GM21390 (cell line): ENCODE measurements around the gene CWF19L1.
A peak's percentile ranks its signal among the peaks of the same experiment; 100 is the strongest.
"Not testable (repeated sequence)": the region's sequence is repeated elsewhere in the genome, so short reads cannot be mapped to it uniquely, and the experiment has no call there.

Experiments
- ATAC-seq: cut with Tn5 transposase; IDR thresholded peaks from one replicate; pipeline ENCODE4 v1.9.1; 2021; ENCODE audit not compliant: unreplicated experiment

Gene CWF19L1

DNA sequence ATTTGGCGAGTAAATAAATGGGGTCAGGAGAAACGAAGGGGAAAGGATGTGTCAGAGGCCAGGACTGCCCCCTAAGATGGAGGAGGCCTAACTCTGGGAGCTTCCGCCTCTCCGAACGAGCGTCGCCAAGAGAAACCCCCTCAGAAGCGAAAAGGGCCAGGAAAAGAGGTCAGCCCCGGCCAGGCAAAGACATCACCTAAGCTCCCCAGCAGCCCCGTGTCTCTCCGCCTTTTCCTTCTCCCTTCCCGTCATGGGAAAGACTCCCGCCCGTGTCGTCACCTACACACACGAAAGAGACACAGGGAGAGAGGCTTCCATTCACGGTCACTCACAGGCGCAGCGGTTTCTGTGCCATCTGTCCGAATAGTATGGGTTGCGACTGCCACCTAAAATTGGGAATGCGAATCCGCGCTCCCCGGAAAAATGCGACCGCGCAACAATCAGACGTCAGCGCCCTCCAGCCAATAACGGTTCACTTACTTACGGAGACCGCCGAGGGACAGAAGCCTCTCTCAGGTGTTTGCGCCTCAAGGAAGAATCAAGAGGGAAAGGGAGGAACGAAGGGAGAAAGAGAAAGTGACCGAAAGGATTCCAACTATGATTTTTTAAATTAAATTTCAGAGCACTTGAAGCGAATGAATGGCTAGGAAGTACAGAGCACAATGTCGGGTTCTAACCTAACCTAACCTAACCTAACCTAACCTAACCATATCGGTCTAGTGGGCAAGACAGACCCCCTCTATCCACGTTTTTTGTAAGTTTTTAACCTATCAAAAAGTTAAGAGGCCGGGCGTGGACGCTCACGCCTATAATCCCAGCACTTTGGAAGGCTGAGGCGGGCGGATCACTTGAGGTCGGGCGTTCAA, at the start of gene CWF19L1:
Gene CWF19L1 (minus strand): TSS at position 400 of the 866 bp plus-strand sequence. CDS start 45 bp downstream, at position 355.
- ATAC-seq: peak; percentile 74

DNA sequence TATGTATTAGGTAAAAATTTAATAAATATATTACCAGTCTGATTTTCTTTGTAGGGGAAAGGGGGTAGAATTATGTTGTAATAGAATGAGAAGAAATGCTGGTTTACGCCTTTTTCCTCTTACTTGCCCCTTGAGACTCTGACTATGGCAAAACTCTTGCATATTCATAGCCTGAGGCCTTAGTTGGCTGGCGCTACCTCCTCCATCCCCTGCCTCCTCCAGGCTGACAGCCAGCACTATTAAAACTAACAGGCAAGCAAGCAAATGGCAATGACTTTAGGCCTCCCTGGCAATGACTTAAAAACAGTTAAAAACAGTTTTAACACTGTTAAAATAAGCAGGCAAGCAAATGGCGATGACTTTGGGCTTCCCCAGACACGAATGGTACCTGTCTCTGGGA, 48.2 kb upstream of the CWF19L1 start:
- no peak for ATAC-seq

DNA sequence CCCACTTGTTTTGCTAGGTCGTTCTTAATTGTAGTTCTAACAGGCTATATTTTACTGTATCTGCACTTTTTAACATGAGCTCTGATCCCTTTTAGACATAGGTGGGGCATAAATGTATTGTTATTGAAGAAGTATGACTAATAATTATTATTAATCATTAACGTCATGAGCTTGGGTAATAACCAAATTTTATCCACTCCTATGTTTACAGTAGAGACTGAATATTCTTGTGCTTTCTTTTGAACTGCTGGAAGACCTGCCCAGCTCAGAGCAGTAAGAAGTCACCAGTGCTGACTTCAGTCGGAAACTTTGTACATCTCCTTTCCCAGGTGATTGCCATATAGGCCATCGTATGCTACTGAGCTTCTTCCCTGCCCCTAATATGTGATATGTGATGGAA, 43.9 kb upstream of the CWF19L1 start:
- no peak for ATAC-seq

GRCh38 chr10:100307684-100308083, 40.2 kb upstream of the CWF19L1 start:
- ATAC-seq: no peak

DNA sequence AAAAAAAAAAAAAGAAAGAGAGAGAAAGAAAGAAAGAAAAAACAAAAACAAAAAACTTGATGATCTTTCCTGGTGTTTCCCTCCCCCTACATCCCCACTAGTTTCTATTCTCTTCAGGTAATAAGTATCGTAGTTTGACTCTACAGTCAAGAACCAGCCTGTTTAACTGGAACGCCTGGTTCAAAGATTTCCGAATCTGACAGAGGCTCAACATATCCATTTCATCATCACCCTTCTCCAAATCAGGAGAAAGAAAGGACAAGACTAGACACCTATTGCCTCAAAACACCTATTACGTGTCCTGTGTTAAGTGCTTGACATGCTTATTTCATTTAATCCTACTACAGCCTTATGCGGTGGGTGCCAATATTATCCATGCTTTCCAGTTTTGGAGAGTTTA, 39.4 kb upstream of the CWF19L1 start:
- no peak for ATAC-seq

DNA sequence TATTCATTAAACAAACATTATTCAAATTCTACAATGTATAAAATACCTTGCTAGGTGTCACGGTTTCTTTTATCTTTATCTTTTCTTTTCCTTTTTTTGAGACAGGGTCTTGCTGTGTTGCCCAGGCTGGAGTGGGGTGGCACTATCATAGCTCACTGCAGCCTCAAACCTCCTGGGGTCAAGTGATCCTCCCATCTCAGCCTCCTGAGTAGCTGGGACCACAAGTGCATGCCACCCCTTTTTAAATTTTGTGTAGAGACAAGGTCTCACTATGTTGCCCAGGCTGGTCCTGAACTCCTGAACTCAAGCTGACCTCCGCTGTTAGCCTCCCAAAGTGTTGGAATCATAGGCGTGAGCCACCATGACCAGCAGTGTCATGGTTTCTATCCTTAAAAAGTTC, 37.0 kb upstream of the CWF19L1 start:
- ATAC-seq: no peak

- ATAC-seq: no peak
Measured at GRCh38 chr10:100303724-100304319, 36.4 kb upstream of the CWF19L1 start.

DNA sequence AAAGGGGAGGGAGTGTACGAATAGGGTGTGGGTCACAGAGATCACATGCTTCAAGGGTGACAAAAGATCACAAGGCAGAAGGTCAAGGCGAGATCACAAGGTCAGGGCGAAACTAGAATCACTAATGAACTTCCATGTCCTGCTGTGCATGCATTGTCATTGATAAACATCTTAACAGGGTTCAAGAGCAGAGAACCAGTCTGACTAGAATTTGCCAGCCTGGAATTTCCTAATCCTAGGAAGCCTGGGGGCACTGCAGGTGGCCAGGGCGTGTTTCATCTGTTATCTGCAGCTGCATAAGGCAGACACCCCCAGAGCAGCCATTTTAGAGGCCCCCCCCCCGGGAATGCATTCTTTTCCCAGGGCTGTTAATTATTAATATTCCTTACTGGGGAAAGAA, 33.7 kb upstream of the CWF19L1 start:
- ATAC-seq: not testable (repeated sequence)

GRCh38 chr10:100297242-100297641, 29.8 kb upstream of the CWF19L1 start:
- no peak for ATAC-seq

DNA sequence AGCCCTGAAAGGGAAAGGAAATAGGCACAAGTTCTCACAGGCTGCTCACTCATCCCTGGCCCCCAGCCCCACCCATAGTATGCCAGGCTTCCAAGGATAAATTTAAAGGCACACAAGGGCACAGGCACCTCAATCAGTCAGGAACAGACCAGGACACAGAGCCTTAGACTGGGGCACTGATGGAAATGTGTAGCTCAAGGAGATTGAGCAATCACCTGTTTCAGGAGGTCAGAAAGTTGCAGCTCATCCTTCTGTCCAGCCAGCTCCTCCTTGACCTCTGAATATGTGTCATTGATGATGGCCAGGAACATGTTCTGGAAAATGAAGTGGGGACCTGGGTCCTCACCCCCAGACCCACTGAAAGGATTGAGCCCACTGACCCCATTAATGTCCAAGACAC, 25.6 kb upstream of the CWF19L1 start:
- no peak for ATAC-seq

GRCh38 chr10:100292300-100292699, 24.9 kb upstream of the CWF19L1 start:
- not testable (repeated sequence) for ATAC-seq

GRCh38 chr10:100291356-100291755, 23.9 kb upstream of the CWF19L1 start:
- ATAC-seq: no peak

GRCh38 chr10:100289641-100290040, 22.2 kb upstream of the CWF19L1 start:
- ATAC-seq: no peak

DNA sequence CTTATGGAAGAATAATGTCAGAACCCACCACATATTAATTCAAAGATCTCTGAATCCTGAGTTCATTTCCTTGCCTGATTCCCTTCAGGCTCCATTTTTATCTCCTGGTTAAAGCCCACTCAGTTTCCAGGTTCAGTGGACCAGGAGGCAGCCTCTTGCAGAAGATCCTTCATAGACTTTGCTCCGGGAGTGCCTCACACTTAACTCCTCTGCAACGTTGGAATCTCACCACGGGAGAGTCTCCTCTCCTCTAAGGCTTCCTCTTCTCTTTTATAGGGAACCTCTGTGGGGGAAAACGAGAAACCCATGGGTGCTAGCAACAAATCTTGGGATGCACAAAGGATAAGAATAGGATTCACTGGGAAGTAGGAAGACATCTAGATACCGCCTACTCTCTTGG, 20.8 kb upstream of the CWF19L1 start:
- no peak for ATAC-seq

DNA sequence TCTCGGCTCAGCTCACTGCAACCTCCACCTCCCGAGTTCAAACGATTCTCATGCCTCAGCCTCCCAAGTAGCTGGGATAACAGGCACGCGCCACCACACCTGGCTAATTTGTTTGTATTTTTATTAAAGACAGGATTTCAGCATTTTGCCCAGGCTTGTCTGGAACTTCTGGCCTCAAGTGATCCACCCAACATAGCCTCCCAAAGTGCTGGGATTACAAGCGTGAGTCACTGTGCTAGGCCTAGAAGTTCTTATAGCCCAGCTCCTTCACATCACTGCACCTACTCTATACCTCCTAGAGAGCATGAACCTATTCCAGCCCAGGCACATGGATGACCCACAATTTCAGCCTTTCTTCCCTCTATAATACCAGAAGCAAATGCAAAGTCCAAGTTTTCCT, 20.3 kb upstream of the CWF19L1 start:
- ATAC-seq: no peak

DNA sequence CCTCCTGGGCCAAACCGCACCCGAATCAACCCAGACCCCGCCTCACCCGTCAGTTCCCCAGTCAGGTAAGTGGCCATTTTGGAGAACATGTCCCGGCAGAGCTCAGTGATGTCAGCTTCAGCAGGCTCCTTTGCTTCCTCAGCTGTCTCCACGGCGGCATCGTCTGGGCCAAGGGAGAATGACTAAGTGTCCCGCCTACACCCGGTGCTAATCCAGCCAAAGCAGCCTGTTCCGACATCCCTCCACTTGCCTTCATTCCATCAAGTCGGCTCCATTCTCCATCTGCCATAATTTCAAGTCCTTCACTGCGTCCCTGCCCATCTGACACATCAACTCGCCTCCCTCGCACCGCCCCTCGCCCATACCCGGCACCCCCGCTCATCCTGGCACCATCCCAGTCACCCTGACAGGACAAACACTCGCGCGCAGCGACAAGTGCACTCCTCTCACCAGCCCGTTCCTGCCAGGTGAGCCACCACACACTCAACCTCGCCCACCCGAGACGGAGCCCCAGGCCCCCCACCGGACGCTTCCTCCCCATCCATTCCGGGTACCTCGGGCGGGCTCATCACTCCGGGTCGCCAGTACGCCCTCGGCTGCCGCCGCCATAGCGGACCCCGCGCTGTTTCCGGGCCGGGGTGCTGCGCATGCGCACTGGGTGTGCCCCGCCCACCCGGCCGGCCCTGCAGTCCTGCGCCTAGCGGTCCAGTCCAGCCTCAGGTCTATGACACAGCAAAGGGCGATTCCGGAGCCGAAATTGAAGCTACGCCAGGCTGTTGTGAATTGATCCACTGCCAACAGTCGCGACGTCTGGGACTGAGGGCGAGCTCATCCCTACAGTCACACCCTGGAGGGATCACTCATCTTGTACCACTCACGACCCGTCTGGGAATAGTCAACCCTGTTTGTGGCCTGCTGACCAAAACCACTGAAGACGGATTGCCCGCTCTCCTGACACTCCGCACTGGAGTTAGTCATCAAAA, 18.9 kb upstream of the CWF19L1 start, which contains the start of gene BLOC1S2:
Gene BLOC1S2 (minus strand): TSS at position 630 of the 983 bp plus-strand sequence. CDS start 21 bp downstream, at position 609.
- ATAC-seq: peak; percentile 89

DNA sequence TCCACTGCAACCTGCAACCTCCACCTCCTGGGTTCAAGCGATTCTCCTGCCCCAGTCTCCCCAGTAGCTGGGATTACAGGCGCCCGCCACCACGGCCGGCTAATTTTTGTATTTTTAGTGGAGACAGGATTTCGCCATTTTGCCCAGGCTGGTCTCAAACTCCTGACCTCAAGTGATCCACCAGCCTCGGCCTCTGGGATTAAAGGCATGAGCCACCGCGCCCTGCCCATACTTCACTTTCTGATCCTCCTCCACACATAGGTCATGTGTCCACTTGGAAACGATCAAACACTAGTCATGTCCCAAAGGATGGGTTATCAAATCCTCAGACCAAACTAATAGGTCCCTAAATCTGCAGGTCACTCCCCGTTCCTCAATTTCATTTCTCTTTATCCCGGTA, 17.9 kb upstream of the CWF19L1 start:
- ATAC-seq: not testable (repeated sequence)

DNA sequence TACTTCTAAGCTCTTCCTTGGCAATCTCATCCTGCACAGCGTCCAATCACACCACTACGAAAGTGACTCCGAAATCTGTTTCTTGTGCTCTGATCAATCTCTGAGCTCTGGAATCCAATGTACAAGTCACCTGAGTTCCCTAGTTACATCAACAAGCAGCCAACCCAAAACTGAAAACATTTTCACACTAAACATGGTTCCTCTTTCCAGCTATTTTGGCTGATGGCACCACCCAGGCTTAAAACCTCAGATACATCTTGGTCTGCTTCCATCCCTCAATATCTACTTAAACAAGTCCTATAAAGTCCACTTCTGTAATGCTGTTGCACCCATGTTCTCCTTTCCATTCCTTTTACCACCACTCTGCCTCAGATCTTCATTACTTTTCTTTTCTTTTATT, 15.5 kb upstream of the CWF19L1 start:
- no peak for ATAC-seq

GRCh38 chr10:100276971-100277370, 9.5 kb upstream of the CWF19L1 start:
- not testable (repeated sequence) for ATAC-seq

DNA sequence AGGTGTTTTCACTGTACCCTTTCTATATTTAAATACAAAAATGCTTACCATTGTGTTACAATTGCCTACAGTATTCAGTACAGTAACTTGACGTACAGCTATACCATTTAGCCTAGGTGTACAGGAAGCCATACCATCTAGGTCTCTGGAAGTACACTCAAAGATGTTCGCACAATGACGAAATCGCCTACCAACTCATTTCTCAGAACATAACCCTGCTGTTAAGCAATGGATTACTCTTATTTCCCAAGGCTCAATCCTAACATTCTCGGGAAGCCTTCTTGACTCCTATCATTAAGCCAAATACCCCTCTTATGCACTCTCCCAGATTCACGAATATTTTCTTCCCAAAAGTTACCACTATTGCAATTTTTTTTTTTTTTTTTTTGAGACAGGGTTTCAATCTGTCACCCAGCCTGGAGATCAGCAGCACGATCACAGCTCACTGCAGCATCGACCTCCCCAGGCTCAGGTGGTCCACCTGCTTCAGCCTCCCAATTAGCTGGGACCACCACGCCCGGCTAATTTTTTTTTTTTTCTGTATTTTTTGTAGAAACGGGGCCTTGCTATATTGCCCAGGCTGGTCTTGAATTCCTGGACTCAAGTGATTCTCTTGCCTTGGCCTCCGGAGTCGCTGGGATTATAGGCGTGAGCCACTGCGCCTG, 1.5 kb downstream of the CWF19L1 start:
- ATAC-seq: no peak

DNA sequence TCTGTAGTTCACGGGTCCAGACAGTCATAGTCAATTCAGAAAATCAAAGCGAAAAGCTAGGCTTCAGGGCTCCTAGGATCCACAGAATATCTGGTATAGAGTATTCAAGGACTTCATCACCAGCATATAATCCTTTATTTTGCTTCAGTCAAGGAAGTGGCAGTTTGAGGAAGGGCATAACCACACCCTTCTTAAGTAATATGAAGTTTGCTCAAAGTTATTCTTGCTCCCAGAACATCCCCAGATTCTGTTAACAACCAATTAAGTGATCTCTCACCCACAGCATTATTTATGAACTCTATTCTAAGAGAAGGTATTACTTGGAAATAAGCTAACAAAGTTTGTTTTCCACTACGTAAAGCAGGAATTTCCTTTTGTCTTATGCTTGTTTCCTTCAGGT, 13.2 kb downstream of the CWF19L1 start:
- ATAC-seq: no peak
